Inflammatory macrophage treated with lipopolysaccharide for 1 hour (primary cell): ENCODE results near the gene VWA3B.
A peak's percentile ranks its signal among the peaks of the same experiment; 100 is the strongest.

Experiments used
- DNase-seq, 2 donors: peaks; one replicate each; pipeline ENCODE4 v3.0.0-alpha.2; 2020 to 2022

The VWA3B gene

GRCh38 chr2:98175811-98176210 lies 88.8 kb downstream of the VWA3B start:
- DNase-seq = no peak

DNA sequence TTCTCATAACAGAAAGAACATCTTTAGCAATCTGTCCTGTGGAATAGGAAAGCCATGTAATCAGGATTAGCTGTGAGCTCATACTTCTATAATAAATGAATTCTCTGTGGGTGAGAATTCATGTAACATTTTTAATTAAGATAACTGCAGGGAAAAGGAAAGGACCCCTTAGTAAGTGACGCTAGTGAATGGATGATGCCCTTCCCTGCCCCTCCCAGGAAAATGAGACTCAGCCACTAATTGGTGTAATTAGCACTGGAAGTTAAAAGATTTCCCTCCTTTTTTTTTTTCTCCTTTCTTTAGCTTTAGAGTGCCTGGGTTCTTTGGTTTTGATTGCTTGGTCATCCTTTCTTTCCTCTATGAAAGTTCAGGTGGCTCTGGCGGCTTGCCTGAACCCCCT lies 90.3 kb downstream of the VWA3B start:
- DNase-seq = no peak

- no peak for DNase-seq
Observed at GRCh38 chr2:98177986-98178385, 91.0 kb downstream of the VWA3B start.

GRCh38 chr2:98180456-98180855 lies 93.5 kb downstream of the VWA3B start:
- DNase-seq = no peak

GRCh38 chr2:98181346-98181745 lies 94.4 kb downstream of the VWA3B start:
- DNase-seq = no peak

- no peak for DNase-seq
Observed at GRCh38 chr2:98185801-98186200, 98.8 kb downstream of the VWA3B start.

DNA sequence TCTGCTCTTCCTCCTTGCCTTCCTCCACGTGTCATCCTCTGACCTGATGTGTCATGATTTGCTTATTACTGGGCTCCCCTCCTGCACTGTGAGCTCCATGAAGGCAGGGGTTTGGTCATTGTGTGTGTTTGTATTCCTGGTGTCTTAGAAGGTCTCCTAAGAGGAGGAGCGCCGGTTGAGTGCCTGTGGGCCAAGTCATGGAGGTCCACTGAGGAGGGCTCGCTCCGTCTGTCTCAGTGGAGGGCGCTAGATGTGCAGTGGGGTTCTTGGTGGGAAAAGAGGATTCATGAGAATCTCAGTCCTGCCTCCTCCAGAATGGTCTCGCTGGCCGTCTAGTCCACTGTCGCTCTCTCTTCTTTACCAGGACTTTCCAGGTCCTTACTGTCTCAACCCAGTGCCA lies 100.2 kb downstream of the VWA3B start:
- DNase-seq = no peak

- DNase-seq = no peak
Observed at GRCh38 chr2:98188351-98189046, 101.5 kb downstream of the VWA3B start.

- DNase-seq = no peak
Observed at GRCh38 chr2:98191883-98192282, 104.9 kb downstream of the VWA3B start.

- no peak for DNase-seq
Observed at GRCh38 chr2:98201576-98201975, 114.6 kb downstream of the VWA3B start.

GRCh38 chr2:98205889-98206288 lies 118.9 kb downstream of the VWA3B start:
- DNase-seq = no peak

GRCh38 chr2:98212092-98213000 lies 125.4 kb downstream of the VWA3B start:
- DNase-seq = no peak

DNA sequence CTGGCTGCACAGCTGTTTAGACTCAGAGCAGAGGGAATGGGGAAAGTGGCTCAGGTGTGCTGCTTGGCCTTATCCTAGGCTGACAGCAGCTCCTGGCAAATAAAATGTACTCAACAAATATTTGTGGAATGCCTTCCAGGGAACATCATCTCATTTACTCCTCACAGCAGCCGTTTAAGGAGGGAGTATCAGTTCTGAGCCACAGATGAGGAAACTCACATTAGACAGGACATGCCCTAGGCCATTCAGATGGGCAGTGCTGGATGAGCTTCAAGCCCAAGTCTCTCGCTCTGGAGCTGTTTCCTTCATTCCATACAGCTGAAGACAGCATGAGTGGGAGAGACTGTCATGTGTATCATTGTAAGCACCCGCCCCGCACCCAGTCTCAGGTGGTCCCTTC lies 129.6 kb downstream of the VWA3B start:
- DNase-seq = no peak

DNA sequence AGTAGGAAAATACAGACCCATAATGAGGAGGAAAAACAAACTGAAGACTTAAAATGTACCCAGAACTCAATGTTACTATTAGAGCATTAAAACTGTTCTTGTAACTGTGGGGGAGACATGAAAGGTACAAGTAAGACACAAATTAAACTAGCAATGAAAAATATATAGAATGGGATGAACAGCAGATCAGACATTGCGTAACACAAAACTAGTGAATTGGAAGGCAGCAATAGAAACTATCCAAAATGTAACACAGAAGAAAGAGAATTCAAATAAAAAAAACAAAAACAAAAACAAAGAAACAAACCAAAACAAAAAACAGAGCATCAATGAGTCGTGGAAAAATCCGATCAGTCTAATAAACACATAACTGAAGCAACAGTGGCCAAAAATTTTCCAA lies 132.2 kb downstream of the VWA3B start:
- DNase-seq = no peak

GRCh38 chr2:98233941-98234340 lies 147.0 kb downstream of the VWA3B start:
- no peak for DNase-seq

GRCh38 chr2:98234776-98235175 lies 147.8 kb downstream of the VWA3B start:
- no peak for DNase-seq

- no peak for DNase-seq
Observed at GRCh38 chr2:98236935-98237334, 150.0 kb downstream of the VWA3B start.

GRCh38 chr2:98240786-98241398 lies 153.9 kb downstream of the VWA3B start:
- DNase-seq = no peak

GRCh38 chr2:98241592-98241991 lies 154.6 kb downstream of the VWA3B start:
- DNase-seq = no peak

DNA sequence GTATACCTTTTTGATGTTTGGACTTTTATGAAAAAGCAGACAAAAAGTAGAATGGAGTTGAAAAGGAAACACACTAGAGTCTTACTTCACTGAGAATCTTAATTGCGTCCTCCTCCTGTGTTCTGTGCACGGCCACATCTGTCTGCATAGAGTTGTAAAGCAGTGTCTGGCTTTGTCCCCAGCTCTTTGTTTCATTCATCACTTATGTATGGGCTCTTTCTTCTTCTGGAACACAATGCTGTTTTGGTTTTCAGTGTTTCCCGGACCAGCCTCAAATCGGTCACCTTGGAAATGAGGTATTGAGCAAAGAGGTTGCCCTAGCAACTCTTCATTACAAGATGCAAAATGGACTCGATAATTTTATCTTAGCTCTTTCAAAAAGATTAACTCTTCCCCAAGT lies 155.0 kb downstream of the VWA3B start:
- no peak for DNase-seq

GRCh38 chr2:98245491-98245890 lies 158.5 kb downstream of the VWA3B start:
- peak; percentile 66 to 90 for DNase-seq

- no peak for DNase-seq
Observed at GRCh38 chr2:98247383-98247782, 160.4 kb downstream of the VWA3B start.

DNA sequence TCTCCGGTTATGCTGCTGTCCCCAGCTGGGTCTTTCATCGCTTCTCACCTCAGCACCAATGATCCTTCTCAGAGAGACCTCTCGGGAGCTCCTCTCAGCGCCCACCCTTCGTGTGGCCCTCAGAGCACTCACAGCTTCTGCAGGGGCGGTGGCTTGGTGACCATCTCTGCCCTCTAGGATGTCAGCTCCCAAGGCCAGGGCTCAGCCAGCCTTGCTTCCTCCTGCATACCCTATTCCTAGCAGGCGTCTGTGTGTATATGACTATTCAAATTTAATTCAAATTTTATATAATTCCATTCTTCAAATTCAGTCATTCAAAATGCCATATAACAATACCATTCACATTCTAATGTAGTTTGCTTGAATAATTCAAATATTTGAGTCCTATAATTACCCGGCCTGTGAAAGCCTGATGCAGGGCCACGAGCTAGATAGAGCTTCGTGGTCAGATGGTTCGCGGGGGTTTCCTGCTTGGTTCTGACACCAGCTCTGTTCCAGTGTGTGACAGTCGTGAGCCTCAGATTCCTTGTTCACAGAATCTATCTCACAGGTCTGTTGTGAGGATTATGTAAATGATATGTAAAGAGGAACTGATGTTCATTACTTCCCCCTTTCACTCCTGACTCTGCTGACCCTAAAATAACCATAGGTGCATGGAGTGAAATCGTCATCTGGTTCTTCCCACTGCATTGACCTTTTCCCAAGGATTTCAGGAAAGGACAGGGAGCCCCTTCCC lies 165.2 kb downstream of the VWA3B start:
- DNase-seq = peak; percentile 67 to 82
